ENCODE measurements around the gene ZNF414. TPM values are rescaled to one million over a fixed set of nuclear protein-coding genes. Genes with fewer than 3 reads are reported as not detected.

ZNF414 gene
- total RNA-seq, 2 experiments from 2014 or later: 21.6 to 24.0 TPM

DNA sequence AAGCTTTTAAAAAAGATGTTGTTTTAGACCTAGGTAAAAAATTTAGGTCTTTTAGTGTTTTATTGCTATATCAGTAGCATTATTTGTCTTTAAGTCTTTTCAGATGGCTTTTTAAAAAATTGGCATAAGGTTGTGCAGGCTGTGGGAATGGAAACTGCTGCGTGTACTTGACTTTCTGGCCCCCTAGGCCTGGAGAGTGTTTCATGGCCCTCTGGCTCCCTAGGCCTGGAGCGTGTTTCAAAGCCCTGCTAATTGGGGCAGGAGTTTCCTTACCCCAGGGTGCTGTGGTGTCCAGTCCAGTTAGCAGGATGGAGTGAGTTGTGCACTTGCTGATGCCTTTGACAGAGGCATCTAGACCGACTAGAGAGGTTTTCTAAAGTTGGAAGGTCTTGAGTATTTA, 35.4 kb downstream of the ZNF414 start:
- H3K36me3 Mint-ChIP-seq (ENCODE audit: low read depth): peaks cover 74% of the 10 kb centered on the region

DNA sequence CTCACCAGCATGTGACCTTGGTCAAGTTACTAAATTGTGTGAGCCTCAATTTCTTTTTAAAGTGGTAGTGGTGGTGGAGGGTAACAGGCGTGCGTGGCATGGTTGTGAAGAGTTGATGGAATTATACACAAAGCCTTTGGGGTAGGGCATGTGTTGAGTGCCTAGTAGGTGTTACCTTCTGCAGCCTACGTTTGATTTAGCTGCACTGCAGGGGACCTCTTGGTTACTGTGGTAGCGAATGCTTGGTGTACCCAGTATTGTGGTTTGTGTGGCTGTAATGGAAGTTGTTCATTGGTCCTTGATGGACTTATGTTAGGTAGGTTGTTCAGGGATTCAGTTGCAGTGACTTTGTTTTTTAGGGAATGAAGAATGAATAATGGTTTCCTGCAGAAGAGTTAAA, 36.1 kb downstream of the ZNF414 start:
- no peak for TF ChIP-seq CTCF (IDR thresholded peaks at IDR 0.05)
- H3K27me3 Mint-ChIP-seq: no peaks in the 10 kb centered on the region
- DNase-seq (no peak), ATAC-seq (peak; percentile 31)
- POLR2A ChIA-PET: interaction anchor here (1.1 kb wide), 1 partner anchor 25 kb away, joined by 4 read pairs; no protein-coding TSS in a partner anchor
- peak overlapping the region; percentile 75 for H3K27ac Mint-ChIP-seq
- no peaks in the 10 kb centered on the region for H3K9me3 Mint-ChIP-seq
- H3K36me3 Mint-ChIP-seq (ENCODE audit: low read depth): peaks cover 70% of the 10 kb centered on the region
- peaks cover 75% of the 10 kb centered on the region for H3K4me1 Mint-ChIP-seq (ENCODE audit: low read depth)
- CTCF ChIA-PET: no interaction called here
- intact Hi-C loops (cut with micrococcal nuclease): no loop called here
- H3K4me3 Mint-ChIP-seq: no peak overlapping the region

More for the DNA sequence above, 35.4 kb downstream of the ZNF414 start:
- ChIA-PET CTCF (interaction anchor here (1.0 to 5.3 kb wide), 2 partner anchors 101 to 163 kb away, joined by 3 to 31 read pairs; no protein-coding TSS in a partner anchor), POLR2A (interaction anchor here (0.9 to 1.4 kb wide), 4 partner anchors 11 to 46 kb away, joined by 3 to 4 read pairs (median 3); partner anchors contain the start of gene ZNF414)
- H3K9me3 Mint-ChIP-seq: no peaks in the 10 kb centered on the region
- no peak for ATAC-seq
- no peaks in the 10 kb centered on the region for H3K27me3 Mint-ChIP-seq
- H3K4me1 Mint-ChIP-seq (ENCODE audit: low read depth): peaks cover 73% of the 10 kb centered on the region
- intact Hi-C loops (cut with micrococcal nuclease): no loop called here
- H3K27ac Mint-ChIP-seq: peak overlapping the region; percentile 75
- TF ChIP-seq CTCF (IDR thresholded peaks at IDR 0.05): no peak
- no peak for DNase-seq
- no peak overlapping the region for H3K4me3 Mint-ChIP-seq

- Mint-ChIP-seq H3K9me3 (no peaks in the 10 kb centered on the region), H3K27ac (no peak overlapping the region), H3K4me3 (no peak overlapping the region), H3K4me1 (ENCODE audit: low read depth) (peaks cover 69% of the 10 kb centered on the region), H3K27me3 (no peaks in the 10 kb centered on the region), H3K36me3 (ENCODE audit: low read depth) (peaks cover 67% of the 10 kb centered on the region)
- POLR2A ChIA-PET: no interaction called here
- CTCF ChIA-PET: interaction anchor here (0.9 kb wide), 1 partner anchor 102 kb away, joined by 3 read pairs; no protein-coding TSS in a partner anchor
- ATAC-seq (no peak), DNase-seq (no peak)
- intact Hi-C loops (cut with micrococcal nuclease): no loop called here
- no peak for TF ChIP-seq CTCF (IDR thresholded peaks at IDR 0.05)
Measured at GRCh38 chr19:8476524-8476923, 37.4 kb downstream of the ZNF414 start.

DNA sequence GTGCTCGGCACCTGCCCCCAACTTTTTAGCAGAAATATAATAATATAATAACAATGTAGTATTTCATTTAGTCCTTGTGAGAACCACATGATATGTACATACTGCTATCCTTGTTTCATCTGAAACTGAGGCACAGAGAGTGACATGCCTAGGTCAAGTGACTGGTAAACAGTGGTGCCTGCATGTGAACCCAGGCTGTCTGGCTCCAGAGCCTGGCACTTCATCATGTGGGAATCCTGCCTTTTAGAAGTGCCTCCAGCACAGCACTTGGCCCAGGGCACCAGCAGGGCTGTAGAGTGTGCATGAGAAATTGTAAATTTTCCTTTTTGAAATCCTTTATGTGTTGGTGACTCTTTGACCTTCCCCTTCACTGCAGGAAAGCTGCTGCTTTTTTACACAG, 39.0 kb downstream of the ZNF414 start:
- DNase-seq (no peak), ATAC-seq (no peak)
- Mint-ChIP-seq H3K27ac (peak overlapping the region; percentile 63), H3K4me1 (ENCODE audit: low read depth) (peaks cover 56% of the 10 kb centered on the region), H3K4me3 (no peak overlapping the region), H3K9me3 (no peaks in the 10 kb centered on the region), H3K36me3 (ENCODE audit: low read depth) (peaks cover 67% of the 10 kb centered on the region), H3K27me3 (no peaks in the 10 kb centered on the region)
- intact Hi-C loops (cut with micrococcal nuclease): no loop called here
- CTCF ChIA-PET: no interaction called here
- POLR2A ChIA-PET: no interaction called here
- no peak for TF ChIP-seq CTCF (IDR thresholded peaks at IDR 0.05)

- DNase-seq: no peak
- no peak overlapping the region for H3K4me3 Mint-ChIP-seq
- no peaks in the 10 kb centered on the region for H3K27me3 Mint-ChIP-seq
- POLR2A ChIA-PET: interaction anchor here (0.8 to 1.4 kb wide), 3 partner anchors 9 to 12 kb away, joined by 3 to 5 read pairs (median 3); no protein-coding TSS in a partner anchor
- intact Hi-C loops (cut with micrococcal nuclease): no loop called here
- H3K9me3 Mint-ChIP-seq: no peaks in the 10 kb centered on the region
- ATAC-seq: no peak
- peaks cover 53% of the 10 kb centered on the region for H3K4me1 Mint-ChIP-seq (ENCODE audit: low read depth)
- no peak for TF ChIP-seq CTCF (IDR thresholded peaks at IDR 0.05)
- peaks cover 76% of the 10 kb centered on the region for H3K36me3 Mint-ChIP-seq (ENCODE audit: low read depth)
- CTCF ChIA-PET: interaction anchor here (1.4 to 1.6 kb wide), 2 partner anchors 18 to 120 kb away, joined by 3 read pairs; no protein-coding TSS in a partner anchor
- H3K27ac Mint-ChIP-seq: peak overlapping the region; percentile 46
Measured at GRCh38 chr19:8473648-8474476, 40.1 kb downstream of the ZNF414 start.
